ENCODE results near the gene FHOD3.

The FHOD3 gene

DNA sequence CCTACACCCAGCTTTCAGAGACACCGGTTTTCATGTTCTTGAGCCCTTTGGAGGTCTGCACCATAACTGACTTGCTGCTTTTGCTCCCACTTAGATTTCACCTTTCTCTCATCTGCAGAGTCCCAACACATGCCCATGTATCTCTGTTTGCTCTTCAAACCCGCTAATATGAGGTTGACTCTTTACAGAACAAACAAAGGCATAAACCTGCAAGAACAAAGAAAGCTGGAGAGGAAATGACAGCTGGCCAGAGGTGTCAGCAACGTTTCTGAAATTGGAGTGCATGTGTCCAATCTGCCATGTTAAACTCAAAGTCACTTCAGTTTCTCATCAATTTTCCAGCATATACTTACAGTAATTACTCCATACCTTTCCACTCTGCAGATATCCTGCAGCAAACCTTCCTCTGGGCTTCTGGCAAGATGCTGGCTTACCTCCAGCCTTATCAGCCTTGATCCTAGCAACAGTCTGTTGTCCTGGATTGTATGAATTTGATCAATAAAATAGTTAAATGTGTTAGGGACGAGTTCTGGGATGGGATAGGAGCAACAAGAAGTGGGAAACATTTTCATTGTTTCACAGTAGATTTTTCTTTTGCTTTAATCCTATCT is 157.4 kb downstream of the FHOD3 start:
- TF ChIP-seq GABPA (IDR thresholded peaks at IDR 0.05; ENCODE audit: low read depth) = no peak
- no peak for TF ChIP-seq POLR2AphosphoS5 (IDR thresholded peaks at IDR 0.05; ENCODE audit: low read depth)
- TF ChIP-seq SPI1 (IDR thresholded peaks at IDR 0.05; ENCODE audit: borderline replicate concordance, low read depth) = no peak
- TF ChIP-seq, protein P1, sequence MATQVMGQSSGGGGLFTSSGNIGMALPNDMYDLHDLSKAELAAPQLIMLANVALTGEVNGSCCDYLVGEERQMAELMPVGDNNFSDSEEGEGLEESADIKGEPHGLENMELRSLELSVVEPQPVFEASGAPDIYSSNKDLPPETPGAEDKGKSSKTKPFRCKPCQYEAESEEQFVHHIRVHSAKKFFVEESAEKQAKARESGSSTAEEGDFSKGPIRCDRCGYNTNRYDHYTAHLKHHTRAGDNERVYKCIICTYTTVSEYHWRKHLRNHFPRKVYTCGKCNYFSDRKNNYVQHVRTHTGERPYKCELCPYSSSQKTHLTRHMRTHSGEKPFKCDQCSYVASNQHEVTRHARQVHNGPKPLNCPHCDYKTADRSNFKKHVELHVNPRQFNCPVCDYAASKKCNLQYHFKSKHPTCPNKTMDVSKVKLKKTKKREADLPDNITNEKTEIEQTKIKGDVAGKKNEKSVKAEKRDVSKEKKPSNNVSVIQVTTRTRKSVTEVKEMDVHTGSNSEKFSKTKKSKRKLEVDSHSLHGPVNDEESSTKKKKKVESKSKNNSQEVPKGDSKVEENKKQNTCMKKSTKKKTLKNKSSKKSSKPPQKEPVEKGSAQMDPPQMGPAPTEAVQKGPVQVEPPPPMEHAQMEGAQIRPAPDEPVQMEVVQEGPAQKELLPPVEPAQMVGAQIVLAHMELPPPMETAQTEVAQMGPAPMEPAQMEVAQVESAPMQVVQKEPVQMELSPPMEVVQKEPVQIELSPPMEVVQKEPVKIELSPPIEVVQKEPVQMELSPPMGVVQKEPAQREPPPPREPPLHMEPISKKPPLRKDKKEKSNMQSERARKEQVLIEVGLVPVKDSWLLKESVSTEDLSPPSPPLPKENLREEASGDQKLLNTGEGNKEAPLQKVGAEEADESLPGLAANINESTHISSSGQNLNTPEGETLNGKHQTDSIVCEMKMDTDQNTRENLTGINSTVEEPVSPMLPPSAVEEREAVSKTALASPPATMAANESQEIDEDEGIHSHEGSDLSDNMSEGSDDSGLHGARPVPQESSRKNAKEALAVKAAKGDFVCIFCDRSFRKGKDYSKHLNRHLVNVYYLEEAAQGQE (IDR thresholded peaks at IDR 0.05; ENCODE audit: insufficient replicate concordance, low read depth) = no peak
- TF ChIP-seq, protein P2, sequence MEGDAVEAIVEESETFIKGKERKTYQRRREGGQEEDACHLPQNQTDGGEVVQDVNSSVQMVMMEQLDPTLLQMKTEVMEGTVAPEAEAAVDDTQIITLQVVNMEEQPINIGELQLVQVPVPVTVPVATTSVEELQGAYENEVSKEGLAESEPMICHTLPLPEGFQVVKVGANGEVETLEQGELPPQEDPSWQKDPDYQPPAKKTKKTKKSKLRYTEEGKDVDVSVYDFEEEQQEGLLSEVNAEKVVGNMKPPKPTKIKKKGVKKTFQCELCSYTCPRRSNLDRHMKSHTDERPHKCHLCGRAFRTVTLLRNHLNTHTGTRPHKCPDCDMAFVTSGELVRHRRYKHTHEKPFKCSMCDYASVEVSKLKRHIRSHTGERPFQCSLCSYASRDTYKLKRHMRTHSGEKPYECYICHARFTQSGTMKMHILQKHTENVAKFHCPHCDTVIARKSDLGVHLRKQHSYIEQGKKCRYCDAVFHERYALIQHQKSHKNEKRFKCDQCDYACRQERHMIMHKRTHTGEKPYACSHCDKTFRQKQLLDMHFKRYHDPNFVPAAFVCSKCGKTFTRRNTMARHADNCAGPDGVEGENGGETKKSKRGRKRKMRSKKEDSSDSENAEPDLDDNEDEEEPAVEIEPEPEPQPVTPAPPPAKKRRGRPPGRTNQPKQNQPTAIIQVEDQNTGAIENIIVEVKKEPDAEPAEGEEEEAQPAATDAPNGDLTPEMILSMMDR (IDR thresholded peaks at IDR 0.05; ENCODE audit: insufficient read depth, low read length) = no peak
- Histone ChIP-seq H3K4me3 (replicated peaks; ENCODE audit: insufficient read depth, low read length) (no peak overlapping the region), H3K27me3 (ENCODE audit: insufficient read depth, poor library complexity, severe bottlenecking) (peaks cover 15% of the 10 kb centered on the region), H3K27ac (replicated peaks) (no peak overlapping the region)
- DNase-seq (ENCODE audit: low read depth in 1 of 2, low spot score in 1 of 2) = no peak

DNA sequence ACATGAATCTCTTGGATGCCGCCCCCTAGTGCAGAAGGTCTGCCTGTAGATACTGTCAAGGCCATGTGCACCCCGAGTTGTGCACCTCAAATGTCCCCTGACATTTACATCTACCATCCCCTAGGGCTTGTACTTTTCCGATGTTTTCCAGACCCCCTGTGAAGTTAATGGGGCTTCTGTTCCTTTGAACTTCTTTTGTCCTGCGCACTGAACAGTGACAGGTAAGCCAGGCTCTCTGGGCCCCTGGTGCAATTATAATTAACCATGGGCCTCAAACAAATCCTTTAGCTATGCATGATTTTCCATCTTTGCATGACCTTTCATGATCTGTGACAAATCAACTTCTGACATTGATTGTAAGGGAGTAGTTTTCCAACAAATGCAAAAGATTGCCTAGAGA is 158.4 kb downstream of the FHOD3 start:
- Histone ChIP-seq H3K27ac (replicated peaks) (no peak overlapping the region), H3K4me3 (replicated peaks; ENCODE audit: insufficient read depth, low read length) (no peak overlapping the region), H3K27me3 (ENCODE audit: insufficient read depth, poor library complexity, severe bottlenecking) (peaks cover 11% of the 10 kb centered on the region)
- TF ChIP-seq POLR2AphosphoS5 (IDR thresholded peaks at IDR 0.05; ENCODE audit: low read depth) (no peak), GABPA (IDR thresholded peaks at IDR 0.05; ENCODE audit: low read depth) (no peak), SPI1 (IDR thresholded peaks at IDR 0.05; ENCODE audit: borderline replicate concordance, low read depth) (no peak)
- TF ChIP-seq, protein P1 (IDR thresholded peaks at IDR 0.05; ENCODE audit: insufficient replicate concordance, low read depth) = no peak
- TF ChIP-seq, protein P2 (IDR thresholded peaks at IDR 0.05; ENCODE audit: insufficient read depth, low read length) = no peak
- no peak for DNase-seq (ENCODE audit: low read depth in 1 of 2, low spot score in 1 of 2)

DNA sequence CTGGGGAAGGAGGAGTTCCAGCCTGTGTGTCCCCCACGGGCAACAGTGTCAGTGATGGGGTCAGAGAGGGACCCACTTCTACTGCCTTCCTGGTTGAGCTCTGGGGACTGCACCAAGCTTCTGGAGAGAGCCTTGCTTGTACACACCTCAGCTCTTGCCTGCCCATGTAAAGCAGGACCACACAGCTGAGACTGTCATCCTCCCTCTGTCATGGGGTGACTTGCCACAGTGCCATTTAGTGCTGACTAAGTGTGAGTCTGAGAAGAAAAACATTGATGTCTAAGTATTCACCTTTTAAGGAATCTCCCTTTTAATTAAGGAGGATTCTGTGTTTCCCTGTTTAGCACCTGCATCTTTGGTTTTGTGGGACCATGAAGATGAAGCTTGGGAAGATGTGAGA is 159.1 kb downstream of the FHOD3 start:
- no peak overlapping the region for H3K27ac ChIP-seq (replicated peaks)
- DNase-seq (ENCODE audit: low read depth in 1 of 2, low spot score in 1 of 2) = no peak
- H3K27me3 ChIP-seq (ENCODE audit: insufficient read depth, poor library complexity, severe bottlenecking) = peaks cover 9% of the 10 kb centered on the region
- TF ChIP-seq, protein P1 (IDR thresholded peaks at IDR 0.05; ENCODE audit: insufficient replicate concordance, low read depth) = no peak
- H3K4me3 ChIP-seq (replicated peaks; ENCODE audit: insufficient read depth, low read length) = no peak overlapping the region
